Effector memory CD4-positive, alpha-beta T cell (primary cell): ENCODE measurements around the gene TAF8.

Experiments
- DNase-seq, 3 donors: peaks; one replicate each; pipeline ENCODE4 v3.0.0-alpha.2; 2020
- H3K27ac ChIP-seq: 2 replicates; pipeline ENCODE4 v1.7.0; 2013; ENCODE audit warnings: mild to moderate bottlenecking, low read length, moderate library complexity; ENCODE audit not compliant: insufficient read depth, poor library complexity, severe bottlenecking
- H3K27me3 ChIP-seq: replicated peaks from 2 replicates; pipeline ENCODE4 v1.7.0; 2013; ENCODE audit warnings: mild to moderate bottlenecking, low read length; ENCODE audit not compliant: insufficient read depth, control insufficient read depth, poor library complexity, severe bottlenecking
- H3K36me3 ChIP-seq: 2 replicates; pipeline ENCODE4 v1.7.0; 2013; ENCODE audit warnings: mild to moderate bottlenecking, low read length, moderate library complexity; ENCODE audit not compliant: control insufficient read depth, insufficient read depth
- H3K4me1 ChIP-seq: 2 replicates; pipeline ENCODE4 v1.7.0; 2013; ENCODE audit warnings: low read length, mild to moderate bottlenecking; ENCODE audit not compliant: control insufficient read depth, insufficient read depth, poor library complexity, severe bottlenecking
- H3K4me3 ChIP-seq: 2 replicates; pipeline ENCODE4 v1.7.0; 2013; ENCODE audit warnings: low read length, low read depth, mild to moderate bottlenecking; ENCODE audit not compliant: insufficient read depth, poor library complexity, severe bottlenecking
- H3K9me3 ChIP-seq: 2 replicates; pipeline ENCODE4 v1.7.0; 2013; ENCODE audit warnings: mild to moderate bottlenecking, low read length, moderate library complexity; ENCODE audit not compliant: control insufficient read depth

TAF8 gene

GRCh38 chr6:42083530-42083929, 33.2 kb downstream of the TAF8 start:
- H3K27ac ChIP-seq = no peak overlapping the region
- no peak for DNase-seq
- no peaks in the 10 kb centered on the region for H3K9me3 ChIP-seq
- no peaks in the 10 kb centered on the region for H3K27me3 ChIP-seq
- no peaks in the 10 kb centered on the region for H3K4me1 ChIP-seq
- no peak overlapping the region for H3K4me3 ChIP-seq
- peaks cover 10% of the 10 kb centered on the region for H3K36me3 ChIP-seq

- no peak for DNase-seq
- Histone ChIP-seq H3K4me3 (no peak overlapping the region), H3K9me3 (no peaks in the 10 kb centered on the region), H3K36me3 (peaks cover 6% of the 10 kb centered on the region), H3K27me3 (no peaks in the 10 kb centered on the region), H3K4me1 (no peaks in the 10 kb centered on the region), H3K27ac (no peak overlapping the region)
These were observed 34.6 kb downstream of the TAF8 start for GRCh38 chr6:42084889-42085288.

- Histone ChIP-seq H3K9me3 (no peaks in the 10 kb centered on the region), H3K4me3 (no peak overlapping the region), H3K36me3 (peaks cover 4% of the 10 kb centered on the region), H3K4me1 (no peaks in the 10 kb centered on the region), H3K27ac (no peak overlapping the region), H3K27me3 (no peaks in the 10 kb centered on the region)
- no peak for DNase-seq
These were observed 36.0 kb downstream of the TAF8 start for GRCh38 chr6:42086046-42087035.

GRCh38 chr6:42088101-42088591, 37.8 kb downstream of the TAF8 start:
- H3K9me3 ChIP-seq = no peaks in the 10 kb centered on the region
- peaks cover 4% of the 10 kb centered on the region for H3K36me3 ChIP-seq
- H3K4me3 ChIP-seq = no peak overlapping the region
- no peak overlapping the region for H3K27ac ChIP-seq
- H3K27me3 ChIP-seq = no peaks in the 10 kb centered on the region
- DNase-seq = no peak
- H3K4me1 ChIP-seq = no peaks in the 10 kb centered on the region

GRCh38 chr6:42090819-42091717, 40.7 kb downstream of the TAF8 start:
- Histone ChIP-seq H3K9me3 (no peaks in the 10 kb centered on the region), H3K27ac (no peak overlapping the region), H3K4me3 (no peak overlapping the region), H3K36me3 (peaks cover 4% of the 10 kb centered on the region), H3K4me1 (no peaks in the 10 kb centered on the region), H3K27me3 (no peaks in the 10 kb centered on the region)
- no peak for DNase-seq

- H3K27ac ChIP-seq = no peak overlapping the region
- H3K9me3 ChIP-seq = no peaks in the 10 kb centered on the region
- H3K36me3 ChIP-seq = peaks cover 3% of the 10 kb centered on the region
- H3K4me1 ChIP-seq = no peaks in the 10 kb centered on the region
- H3K4me3 ChIP-seq = no peak overlapping the region
- H3K27me3 ChIP-seq = no peaks in the 10 kb centered on the region
- no peak for DNase-seq
These were observed 41.3 kb downstream of the TAF8 start for GRCh38 chr6:42091718-42092023.

- no peaks in the 10 kb centered on the region for H3K36me3 ChIP-seq
- H3K4me1 ChIP-seq = no peaks in the 10 kb centered on the region
- no peak overlapping the region for H3K27ac ChIP-seq
- H3K27me3 ChIP-seq = no peaks in the 10 kb centered on the region
- H3K4me3 ChIP-seq = no peak overlapping the region
- DNase-seq = no peak
- no peaks in the 10 kb centered on the region for H3K9me3 ChIP-seq
These were observed 43.4 kb downstream of the TAF8 start for GRCh38 chr6:42093582-42094329.

- no peak for DNase-seq
- H3K36me3 ChIP-seq = no peaks in the 10 kb centered on the region
- no peaks in the 10 kb centered on the region for H3K27me3 ChIP-seq
- H3K4me3 ChIP-seq = no peak overlapping the region
- no peaks in the 10 kb centered on the region for H3K4me1 ChIP-seq
- no peak overlapping the region for H3K27ac ChIP-seq
- H3K9me3 ChIP-seq = no peaks in the 10 kb centered on the region
These were observed 44.8 kb downstream of the TAF8 start for GRCh38 chr6:42095094-42095493.

- Histone ChIP-seq H3K4me3 (no peak overlapping the region), H3K4me1 (no peaks in the 10 kb centered on the region), H3K27me3 (no peaks in the 10 kb centered on the region), H3K9me3 (no peaks in the 10 kb centered on the region), H3K36me3 (no peaks in the 10 kb centered on the region), H3K27ac (no peak overlapping the region)
- no peak for DNase-seq
These were observed 45.6 kb downstream of the TAF8 start for GRCh38 chr6:42095776-42096541.
